ENCODE measurements around the gene CETN3.

The CETN3 gene

DNA sequence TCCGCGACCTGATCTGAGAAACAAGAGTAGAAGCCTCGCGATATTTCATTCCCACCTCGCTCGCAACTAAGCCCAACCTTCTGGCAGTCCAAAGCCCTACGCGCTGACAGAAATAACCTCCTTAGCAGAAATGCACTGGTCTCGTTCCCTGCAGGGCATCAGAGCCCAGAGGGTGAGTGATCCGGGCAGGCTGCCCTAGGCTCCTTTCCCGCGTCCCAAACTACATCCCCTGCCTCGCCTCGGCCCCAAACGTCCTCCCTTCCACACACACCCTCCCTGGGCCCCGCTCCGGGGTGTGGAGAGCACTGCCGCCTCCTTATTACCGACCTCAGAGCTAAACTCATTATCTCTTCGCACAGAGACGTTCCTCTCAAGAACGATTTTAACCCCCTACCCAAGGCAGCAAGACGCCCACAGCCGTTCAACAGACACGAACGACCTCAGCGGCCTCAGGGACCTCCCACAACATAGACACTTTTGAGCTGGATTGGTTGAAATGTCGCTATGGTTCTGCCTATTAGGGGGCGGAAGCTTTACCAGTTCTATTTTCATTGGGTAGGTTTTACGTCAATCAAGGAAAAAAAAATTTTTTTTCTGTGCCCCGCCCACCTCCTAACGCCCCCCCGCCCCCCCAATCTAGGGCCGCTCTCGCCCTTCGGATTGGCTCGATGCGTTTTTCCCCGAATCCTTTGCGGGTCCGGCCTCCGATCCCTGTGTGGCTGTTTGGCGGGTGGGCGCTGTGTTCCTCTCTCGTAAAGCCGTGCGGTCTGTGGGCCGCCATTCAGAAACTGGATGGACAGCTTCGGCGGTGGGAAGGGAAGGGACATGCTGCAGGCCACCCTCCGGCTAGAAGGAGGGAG is at the start of gene CETN3:
TSS of gene CETN3 (minus strand) at position 439 of the 860 bp plus-strand sequence. CDS start at position 344, 95 bp downstream.
- DNase-seq (ENCODE audit: low read depth): peak; percentile 80

DNA sequence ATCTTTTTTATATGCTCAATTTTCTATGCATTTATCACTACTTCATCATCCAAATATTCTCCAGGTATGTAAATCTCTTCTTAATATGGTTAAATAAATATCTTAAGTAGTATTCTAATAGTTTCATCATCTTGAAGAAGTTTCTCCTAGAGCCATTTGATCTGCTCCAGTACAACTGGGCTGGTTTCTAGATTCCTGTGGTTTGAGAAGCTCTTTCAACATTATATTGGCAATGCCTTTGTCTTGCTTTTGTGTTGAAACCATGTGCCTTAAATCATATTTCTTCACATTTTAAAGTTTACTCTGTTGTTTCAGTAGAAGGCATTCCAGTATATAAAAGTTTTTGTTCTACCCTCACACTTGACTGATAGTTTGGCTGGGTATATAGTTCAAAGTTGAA is 37.4 kb upstream of the CETN3 start:
- DNase-seq (ENCODE audit: low read depth): no peak

DNA sequence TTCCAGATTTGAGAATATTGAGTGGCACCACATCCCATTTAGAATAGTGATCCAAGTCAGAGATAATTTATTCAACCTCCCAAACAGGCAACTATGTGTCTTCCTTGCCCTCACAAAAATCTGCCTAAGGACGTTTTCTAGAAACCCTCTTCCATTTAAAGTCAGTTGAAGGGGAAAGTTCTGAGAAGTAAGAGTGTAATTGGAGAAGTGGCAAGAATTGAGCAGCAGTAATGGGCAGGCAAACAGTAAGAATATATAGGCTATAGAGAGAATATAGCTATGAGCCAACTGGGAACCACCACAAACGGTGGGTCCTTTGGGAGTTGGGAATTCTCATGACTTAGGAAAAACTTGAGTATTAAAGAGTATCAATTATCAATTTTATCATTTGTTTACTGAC is 31.1 kb upstream of the CETN3 start:
- no peak for DNase-seq (ENCODE audit: low read depth)

DNA sequence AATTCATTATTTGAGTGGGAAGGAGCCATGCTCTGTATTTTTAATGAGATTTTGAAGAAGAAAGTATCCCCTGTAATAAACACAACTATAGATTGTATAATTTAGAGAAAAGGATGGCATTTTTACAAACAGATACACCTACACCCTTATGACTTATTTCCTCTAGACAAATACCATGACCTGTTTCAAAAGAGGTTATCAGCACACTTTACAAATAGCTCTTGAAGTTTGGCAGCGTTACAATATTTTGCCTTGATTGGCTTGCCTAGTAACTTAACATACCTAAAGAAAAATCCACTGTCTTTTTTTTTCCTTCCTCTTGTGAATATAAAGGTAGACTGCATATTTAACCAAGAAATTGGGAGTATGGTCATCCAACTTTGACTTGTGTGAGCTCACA is 28.5 kb upstream of the CETN3 start:
- no peak for DNase-seq (ENCODE audit: low read depth)

DNA sequence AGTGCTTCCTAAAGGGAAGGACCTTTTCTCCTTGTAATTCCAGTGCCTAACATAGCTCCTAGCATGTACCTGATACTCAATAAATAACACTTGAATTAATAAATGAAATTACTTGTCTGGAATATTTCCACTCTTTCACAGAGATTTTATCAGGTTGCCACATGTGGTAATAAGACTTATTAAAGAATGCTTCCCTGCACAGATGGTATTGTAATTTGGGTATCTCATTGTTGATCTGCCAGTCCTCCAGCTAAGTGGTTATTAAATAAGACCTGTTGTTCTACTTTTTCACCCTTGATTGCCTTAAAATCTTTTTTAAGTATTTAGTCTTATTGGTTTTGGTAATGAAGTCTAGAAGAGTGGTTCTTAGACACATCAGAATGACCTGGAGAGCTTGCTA is 28.1 kb upstream of the CETN3 start:
- DNase-seq (ENCODE audit: low read depth): no peak

DNA sequence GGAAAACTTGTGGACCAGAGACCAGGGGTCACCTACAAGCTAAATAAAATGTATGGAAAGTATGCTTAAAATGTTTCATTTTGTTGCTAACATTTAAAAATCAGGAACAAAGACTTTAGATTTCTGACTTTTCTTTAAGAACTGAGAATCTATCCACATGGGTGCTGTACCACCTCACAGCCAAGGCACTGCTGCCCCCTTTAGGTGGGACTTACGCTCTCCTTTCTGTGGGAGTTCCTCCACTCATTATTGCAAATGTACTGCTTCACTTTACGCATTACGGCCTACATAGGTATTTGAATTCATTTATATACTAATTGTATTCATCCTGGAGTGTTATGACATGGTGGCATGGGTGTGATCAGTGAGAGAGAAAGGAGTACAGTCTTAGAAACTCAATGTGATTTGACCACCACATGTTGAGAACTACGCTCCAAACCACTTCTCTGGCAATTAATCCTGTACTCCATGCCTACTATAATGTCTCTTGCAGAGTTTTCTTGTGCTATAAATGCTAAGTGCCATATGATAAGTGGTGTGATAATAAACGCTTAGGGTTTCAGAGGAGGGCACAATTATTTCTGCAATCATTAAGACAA is 24.7 kb upstream of the CETN3 start:
- no peak for DNase-seq (ENCODE audit: low read depth)

DNA sequence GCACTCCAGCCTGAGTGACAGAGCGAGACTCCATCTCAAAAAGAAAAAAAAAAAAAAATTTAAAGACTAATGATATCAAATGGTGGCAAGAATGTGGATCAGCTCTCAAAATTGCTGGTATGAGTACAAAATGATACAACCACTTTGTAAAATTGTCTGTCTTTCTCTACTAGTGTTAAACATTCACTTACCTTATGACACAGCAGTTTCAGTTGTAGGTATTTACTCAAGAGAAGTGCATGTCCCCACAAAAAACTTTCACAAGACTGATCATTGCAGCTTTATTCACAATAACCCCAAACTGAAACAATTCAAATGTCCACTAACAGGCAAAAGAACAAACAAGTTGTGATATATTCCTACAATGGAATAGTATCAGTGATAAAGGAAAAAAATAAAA is 14.7 kb upstream of the CETN3 start:
- DNase-seq (ENCODE audit: low read depth): no peak

DNA sequence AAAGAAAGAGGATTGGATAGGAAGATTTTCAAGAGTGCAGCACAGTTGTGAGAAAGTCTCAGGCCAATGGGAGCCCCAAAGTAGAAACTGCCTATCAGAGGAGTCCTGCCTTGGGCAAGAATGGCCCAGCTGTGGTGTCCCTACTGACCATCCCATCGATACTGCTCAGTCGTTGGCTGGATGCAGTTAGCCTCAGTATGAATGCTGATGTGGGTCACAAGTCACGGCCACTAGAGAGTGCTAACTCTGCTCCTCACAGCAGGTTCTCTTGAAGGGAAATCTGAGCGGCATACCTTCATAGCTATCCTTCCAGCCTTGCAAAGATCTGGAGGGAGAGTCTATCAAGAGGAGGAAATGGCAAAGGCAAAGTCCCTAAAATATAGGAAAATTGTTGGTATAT is 11.6 kb upstream of the CETN3 start:
- DNase-seq (ENCODE audit: low read depth): no peak

DNA sequence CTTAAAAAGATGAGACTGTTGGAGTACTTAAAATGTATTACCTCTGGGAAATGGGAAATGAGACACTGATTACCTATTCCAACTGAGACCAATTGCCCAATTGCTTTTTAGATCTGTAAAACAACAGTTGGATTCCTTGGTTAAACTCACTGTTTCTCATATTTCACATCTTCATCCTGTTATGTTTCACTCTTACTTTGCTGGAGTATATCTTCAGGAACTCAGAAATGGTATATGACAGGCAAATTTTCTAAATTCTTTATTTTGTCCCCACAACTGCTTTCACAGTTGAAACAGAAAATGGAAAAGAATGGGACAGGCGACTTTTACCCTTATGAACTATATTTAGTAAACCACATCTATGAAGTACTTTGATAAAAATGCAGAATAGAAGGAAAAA is 8.7 kb upstream of the CETN3 start:
- DNase-seq (ENCODE audit: low read depth): no peak

DNA sequence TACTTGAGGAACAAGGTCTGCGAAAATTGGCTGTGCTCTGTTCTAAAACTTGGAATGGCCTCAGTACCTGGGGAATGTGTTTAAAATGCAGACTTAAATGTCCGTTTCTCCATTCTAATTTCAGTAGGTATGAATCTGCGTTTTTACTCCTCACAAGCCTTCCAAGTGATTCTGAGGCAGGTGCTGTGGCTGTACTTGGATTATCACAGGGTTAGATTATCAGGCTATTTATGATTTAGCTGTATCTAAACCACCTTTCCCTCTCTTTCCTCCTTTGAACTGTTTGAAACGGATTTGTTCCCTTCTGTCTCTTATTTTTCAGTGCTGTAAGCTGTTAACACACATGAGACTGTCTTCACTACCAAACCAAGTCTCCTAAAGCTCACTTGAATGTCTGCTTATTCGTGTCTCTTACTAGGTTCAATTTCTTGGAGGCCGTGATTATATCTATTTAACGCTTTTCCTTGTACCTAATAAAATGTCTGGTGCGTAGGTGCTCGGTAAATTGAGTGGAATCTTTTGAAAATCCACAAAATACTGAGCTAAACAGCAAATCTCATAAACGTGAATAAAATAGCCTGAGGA is 714 bp upstream of the CETN3 start:
- no peak for DNase-seq (ENCODE audit: low read depth)

DNA sequence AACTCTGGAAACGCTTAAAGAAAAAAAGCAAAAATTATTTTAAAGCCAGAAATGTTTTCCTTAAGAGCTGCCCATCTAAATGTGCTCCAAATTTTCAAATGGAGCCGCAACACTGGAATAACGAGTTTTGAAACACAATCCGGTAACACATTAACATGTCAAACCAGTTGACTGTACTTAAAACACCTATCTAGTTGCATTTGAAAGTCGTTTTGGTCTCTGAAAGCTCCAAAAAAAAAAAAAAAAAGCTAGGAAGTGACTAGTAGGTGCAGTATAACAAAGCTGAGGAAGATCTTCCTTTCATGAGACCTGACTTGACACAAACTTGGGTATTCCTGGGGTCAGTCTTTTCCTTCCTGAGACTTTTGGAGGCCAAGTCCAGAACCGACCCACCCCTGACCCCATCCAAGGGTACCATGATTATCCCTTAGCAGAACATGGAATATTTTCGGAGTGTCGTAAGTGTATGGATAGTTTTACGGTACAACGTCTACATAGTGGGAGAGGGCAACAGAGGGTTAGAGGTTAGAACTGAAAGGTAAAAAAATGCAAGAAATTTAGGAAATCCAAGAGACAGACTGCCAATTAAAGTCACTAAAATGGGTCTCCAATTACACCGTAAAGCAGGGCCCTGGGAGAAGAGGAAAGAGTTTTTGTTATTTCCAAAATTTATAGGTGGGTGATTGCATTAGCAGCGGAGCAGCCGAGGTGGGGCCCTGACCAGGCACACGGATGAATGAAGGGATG is 812 bp downstream of the CETN3 start:
- DNase-seq (ENCODE audit: low read depth): no peak

DNA sequence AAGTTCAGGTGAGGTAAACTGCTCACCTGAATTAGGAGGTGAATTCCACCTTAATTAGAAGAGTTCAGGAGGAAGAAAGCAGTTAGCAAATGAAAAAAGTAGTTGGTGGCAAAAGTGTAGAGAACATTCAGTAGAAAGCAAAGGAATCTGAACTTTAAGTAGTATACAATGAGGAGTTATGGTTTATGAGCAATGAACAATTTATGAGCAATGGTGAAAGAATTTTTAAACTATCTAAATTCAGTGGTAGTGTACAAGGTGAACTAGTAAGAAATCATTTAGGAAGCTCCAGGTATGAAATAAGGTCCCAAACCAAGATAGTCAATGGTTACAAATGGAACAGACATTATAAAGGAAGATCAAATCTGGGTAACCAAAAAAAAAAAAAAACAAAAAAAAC is 3.1 kb downstream of the CETN3 start:
- no peak for DNase-seq (ENCODE audit: low read depth)

DNA sequence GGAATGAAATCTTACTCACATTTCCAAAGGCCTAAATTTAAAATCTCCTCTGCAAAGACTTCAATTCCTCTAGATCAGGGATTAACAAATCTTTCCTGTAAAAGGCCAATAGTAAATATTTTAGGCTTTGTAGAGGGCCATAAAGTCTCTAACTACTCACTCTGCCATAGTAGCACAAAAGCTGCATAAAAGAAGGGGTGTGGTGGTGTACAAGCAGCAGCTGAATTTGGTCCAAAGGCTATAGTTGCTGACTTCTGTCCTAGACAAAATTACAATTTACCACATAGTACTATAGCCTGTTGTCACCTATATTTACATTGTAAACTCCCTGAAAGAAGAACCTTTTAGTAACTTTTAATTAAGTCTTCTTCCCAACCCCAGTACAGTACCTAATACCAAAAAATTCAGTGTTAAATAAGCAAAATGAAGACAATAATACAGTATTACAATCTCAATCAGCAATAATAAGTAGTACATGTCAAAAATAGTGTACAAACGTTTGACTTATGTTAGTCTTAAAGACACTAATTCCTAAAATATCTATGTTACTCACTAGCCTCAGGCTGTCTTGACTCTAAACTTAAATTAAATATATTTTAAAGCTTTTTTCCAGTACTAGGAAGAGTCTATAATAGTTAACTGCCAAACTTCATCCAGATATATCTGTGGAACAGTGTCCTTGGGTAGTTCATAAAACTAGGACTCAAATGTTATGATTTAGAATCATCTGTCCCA is 6.9 kb downstream of the CETN3 start:
- DNase-seq (ENCODE audit: low read depth): no peak

DNA sequence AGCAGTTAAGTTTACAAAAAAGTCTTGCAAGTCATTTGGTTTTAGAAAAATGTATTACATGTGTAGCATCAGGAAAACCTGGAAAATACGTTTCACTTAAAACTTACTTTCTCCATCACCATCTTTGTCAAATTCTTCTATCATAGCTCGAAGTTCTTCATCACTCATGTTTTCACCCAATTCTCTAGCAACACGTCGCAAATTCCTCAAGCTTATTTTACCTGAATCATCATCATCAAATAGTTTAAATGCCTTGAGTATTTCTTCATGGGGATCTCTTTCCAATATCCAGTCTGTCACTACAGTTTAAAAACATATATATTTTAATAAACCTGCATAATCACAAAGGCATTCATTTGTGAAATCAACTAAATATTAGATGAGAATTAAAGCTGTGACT is 10.3 kb downstream of the CETN3 start:
- DNase-seq (ENCODE audit: low read depth): no peak

DNA sequence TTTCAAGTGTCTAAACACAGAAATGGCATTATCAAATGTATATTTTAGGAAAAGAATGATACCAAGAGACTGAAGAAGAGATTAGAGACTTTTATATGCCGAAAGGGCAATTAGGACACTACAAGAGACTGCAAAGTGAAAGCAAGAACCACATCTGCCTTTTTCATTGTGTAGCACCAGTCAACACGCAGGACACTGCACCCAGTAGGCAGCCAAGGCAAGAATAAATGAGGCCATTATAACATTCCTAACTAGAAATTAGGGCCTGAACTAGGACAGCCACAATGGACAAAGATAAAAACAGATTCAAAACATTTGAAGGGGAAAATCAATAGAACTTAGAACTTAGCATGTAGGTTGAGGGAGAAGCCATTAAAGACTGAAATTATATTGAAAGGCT is 10.8 kb downstream of the CETN3 start:
- DNase-seq (ENCODE audit: low read depth): no peak

DNA sequence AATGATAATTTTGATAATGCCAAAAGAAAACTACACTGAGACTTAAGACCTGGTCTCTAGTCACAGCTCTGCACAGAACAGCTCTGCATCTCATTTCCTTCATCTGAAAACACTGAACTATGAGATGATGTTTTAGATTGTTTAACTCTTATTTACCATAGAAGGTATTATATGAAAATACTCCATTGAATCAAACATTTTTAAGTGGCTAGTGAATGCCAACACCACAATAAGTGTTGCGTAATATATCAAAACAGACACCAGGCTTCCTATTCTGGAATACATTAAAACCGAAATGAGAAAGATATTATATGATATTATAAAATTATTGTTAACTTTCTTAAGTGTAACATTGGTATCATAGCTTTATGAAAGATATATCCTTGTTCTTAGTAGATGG is 14.6 kb downstream of the CETN3 start:
- DNase-seq (ENCODE audit: low read depth): no peak

DNA sequence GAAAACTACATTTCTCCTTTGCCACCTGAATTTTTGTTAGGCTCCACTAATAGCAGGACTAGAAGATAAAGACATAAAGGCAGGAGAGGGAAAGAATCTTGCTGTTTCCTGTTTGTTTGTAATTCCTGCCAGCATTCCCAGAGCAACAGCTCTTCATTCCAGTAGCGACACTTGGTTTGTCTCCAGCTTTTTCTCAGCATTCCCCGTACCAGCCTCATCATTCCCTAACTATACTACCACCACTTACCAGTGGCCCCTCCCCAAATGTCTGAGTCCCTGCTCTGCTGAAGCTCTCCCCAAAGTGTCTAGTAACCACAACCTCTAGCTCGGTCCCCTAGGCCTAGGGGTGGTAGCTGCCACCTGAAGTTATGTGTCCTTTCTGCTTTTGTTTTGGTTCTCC is 18.6 kb downstream of the CETN3 start:
- no peak for DNase-seq (ENCODE audit: low read depth)

DNA sequence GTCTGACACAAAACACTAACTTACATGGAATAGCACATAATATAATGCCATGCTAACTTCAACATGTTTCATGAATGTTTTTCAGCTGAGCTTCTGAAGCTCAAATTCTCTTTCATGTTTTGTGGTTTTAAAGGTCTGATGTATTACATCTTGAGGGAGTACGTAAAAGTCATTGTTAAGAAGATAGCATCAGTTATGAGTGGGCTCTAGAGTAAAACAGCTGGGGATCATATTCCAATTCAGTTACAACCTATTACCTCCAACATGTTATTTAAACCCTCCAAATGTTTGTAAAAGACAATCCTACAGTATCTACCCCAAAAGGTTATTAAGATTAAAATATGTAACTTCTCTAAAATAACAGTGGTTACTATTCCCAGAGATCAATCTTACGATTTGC is 19.2 kb downstream of the CETN3 start:
- no peak for DNase-seq (ENCODE audit: low read depth)

DNA sequence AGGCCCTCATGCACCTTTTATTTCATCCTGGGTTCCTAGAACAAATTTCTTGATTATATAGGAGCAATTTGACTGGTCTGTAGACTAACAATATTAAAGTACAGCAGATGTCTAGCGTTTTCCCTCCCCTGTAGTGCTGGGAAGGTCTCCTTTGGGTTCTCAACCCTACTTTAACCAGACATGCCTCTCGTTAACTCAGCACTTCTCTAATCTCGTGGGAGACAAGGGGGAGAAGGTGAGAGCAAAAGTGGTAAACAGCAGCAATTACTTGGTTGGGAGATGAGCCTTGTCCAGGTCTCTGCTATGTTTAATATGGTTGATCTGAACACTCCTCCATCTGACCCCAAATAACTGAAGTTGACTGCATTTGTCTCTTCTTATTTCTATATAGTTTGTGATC is 22.0 kb downstream of the CETN3 start:
- DNase-seq (ENCODE audit: low read depth): no peak

DNA sequence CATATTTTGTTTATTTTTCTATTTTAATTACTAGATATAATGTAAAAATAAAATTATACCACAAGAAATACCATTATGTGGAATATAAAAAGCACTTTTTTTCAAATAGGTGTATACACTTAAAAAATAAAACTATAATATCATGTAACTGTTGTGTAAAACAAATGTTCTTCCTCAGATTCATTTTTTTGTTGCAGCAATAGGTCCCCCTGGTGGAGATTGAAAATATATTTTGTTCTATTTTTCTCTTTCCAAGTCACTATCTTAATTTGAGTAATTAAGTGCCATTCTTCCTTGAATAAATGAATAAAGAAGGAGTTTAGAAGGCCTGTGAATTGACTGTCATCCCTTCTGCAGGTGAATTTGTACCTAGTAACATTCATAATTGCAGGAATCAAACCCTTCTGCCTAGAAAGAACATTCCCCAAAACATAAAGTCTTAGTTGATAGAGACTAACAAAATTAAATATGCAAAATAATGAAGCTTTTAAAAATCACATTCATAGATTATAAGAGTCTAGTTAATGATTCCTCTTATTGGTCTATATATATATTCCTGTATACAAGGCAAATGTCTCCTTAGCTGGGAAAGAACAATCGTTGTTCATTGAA is 23.4 kb downstream of the CETN3 start:
- no peak for DNase-seq (ENCODE audit: low read depth)

DNA sequence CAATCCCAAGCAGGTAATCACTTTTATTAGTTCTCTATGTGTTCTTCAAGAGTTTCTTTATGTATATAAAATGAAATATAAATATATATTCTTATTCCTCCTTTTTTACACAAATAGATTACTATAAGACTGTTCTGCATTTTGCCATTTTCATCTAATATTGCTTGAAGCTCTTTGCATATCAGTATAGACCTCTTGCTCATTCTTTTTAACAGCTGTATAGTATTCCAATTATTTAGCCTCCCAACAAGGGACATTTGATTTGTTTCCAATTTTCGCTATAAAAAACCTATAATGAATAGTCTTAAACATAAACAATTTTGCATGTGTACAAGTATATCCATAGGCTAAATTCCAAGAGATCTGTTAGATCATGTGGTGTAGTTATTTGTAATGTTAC is 25.2 kb downstream of the CETN3 start:
- DNase-seq (ENCODE audit: low read depth): no peak

DNA sequence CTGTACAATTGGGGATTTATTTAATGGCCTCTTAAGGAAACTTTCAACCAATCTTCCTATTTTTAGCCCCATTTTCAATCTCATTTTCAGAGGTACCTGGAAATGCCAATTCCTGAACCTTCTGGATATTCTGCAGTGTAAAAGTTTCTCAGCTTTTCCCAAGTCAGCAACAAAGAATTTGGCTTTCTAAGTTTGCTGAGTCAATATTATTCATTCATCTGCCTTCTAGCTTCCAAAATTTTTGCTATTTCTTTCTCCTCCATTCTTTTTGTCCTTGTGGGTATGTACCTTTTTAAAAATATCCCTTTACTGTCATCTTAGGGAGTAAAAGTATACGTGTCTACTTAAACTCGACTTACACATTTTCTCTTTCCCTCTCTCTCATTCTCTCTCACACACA is 25.7 kb downstream of the CETN3 start:
- DNase-seq (ENCODE audit: low read depth): no peak
